C4-2B (cell line): Measurements from ENCODE around the gene TWSG1.

Experiments
- H3K27ac ChIP-seq: fragments of 450-650 bp; 2 replicates; pipeline ENCODE4 v1.5.1; 2017
- ZFX ChIP-seq: fragments of 450-650 bp; IDR thresholded peaks from 2 replicates; pipeline ENCODE4 v1.6.1; 2017
- TF ChIP-seq, protein P1 (sequence below): fragments of 450-650 bp; conservative IDR thresholded peaks from 2 replicates; pipeline ENCODE4 v1.5.1; 2017; ENCODE audit warnings: mild to moderate bottlenecking

Gene TWSG1

DNA sequence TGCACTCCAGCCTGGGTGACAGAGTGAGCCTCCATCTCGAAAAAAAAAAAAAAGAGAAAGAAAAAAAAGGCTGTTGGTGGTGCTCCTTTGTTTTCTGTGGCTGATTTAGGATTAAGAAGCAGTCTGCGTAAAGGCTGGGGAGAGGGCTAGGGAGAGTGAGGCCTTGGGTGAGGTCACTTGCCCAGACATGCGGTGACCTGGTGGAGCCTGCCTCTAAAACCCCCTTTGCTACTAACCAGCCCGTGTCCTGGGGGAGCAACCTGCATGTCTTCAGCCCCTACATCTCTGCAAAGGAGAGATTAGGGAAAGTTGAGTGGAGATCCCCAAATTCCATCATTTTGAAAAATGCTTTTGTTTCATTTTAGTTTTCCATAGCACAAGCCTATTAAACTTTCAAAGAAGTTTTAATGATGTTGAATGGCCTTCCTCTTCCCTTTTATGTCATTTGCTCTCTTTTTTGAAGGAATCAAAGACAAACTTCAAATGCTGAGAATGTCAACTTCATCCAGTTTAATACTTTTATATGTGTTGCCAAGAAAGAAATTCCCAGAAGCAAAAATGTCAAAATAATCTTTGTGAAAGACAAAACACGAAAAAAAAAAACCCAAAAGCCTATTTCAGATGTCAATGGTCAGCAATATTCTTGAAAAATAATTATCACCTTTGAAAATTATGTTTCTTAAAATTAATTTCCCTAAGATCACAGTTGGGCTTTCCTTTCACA is 101.8 kb downstream of the TWSG1 start:
- no peak overlapping the region for H3K27ac ChIP-seq
- no peak for TF ChIP-seq ZFX
- TF ChIP-seq, protein P1, sequence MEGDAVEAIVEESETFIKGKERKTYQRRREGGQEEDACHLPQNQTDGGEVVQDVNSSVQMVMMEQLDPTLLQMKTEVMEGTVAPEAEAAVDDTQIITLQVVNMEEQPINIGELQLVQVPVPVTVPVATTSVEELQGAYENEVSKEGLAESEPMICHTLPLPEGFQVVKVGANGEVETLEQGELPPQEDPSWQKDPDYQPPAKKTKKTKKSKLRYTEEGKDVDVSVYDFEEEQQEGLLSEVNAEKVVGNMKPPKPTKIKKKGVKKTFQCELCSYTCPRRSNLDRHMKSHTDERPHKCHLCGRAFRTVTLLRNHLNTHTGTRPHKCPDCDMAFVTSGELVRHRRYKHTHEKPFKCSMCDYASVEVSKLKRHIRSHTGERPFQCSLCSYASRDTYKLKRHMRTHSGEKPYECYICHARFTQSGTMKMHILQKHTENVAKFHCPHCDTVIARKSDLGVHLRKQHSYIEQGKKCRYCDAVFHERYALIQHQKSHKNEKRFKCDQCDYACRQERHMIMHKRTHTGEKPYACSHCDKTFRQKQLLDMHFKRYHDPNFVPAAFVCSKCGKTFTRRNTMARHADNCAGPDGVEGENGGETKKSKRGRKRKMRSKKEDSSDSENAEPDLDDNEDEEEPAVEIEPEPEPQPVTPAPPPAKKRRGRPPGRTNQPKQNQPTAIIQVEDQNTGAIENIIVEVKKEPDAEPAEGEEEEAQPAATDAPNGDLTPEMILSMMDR = no peak

DNA sequence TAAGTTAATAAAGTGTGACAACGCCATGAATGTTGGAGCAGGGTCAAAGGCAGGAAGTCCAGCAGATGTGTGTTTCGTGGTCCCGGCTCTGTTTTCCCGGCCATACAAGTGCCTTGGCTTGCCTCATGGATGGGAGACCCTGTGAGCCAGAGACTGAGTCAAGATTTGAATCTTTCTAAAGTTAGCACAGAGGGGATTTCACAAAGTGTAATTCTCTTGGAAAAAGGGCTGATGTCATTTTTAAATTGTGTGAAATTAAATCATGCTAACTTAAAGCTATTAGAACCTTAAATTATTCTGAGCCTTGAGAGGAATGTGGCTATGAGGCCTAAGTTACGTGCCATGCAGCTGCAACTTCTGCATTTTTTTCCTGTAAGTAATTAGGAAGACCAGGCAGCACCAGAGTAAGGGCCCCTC is 102.5 kb downstream of the TWSG1 start:
- H3K27ac ChIP-seq = no peak overlapping the region
- no peak for TF ChIP-seq ZFX
- TF ChIP-seq, protein P1 = no peak

DNA sequence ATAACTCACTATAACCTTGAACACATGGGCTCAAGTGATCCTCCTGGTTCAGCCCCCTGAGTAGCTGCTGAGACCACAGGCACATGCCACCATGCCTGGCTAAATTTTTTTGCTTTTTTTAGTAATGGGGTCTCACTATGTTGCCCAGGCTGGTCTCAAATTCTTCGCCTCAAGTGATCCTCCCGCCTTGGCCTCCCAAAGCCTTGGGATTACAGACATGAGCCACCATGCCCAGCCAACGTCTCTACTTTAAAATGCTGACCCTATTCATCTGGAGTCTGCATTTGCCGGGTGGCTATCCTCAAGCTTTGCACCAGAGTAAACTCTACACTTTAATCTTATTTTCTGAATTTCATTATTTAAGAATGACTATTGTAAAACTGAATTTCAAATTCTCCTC is 103.1 kb downstream of the TWSG1 start:
- TF ChIP-seq, protein P1 = no peak
- TF ChIP-seq ZFX = no peak
- H3K27ac ChIP-seq = no peak overlapping the region

DNA sequence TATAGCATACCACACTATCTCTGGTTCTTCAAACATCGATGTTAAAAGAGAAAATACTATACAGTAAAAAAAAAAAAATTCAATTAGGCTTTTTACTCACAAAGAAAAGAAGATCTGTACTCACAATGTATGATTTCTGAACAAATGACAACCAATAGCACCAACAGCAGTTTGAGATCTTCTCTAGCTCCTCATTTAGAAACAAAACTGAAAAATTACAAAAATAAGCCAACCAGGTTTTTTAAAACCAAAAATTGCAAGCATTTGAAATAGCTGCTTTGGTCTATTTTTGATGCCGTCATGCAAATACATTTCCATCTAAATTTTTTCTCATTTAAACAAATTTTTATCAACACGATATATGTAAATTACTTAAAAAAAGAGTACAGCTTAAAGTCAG is 106.5 kb downstream of the TWSG1 start:
- no peak for TF ChIP-seq ZFX
- H3K27ac ChIP-seq = no peak overlapping the region

DNA sequence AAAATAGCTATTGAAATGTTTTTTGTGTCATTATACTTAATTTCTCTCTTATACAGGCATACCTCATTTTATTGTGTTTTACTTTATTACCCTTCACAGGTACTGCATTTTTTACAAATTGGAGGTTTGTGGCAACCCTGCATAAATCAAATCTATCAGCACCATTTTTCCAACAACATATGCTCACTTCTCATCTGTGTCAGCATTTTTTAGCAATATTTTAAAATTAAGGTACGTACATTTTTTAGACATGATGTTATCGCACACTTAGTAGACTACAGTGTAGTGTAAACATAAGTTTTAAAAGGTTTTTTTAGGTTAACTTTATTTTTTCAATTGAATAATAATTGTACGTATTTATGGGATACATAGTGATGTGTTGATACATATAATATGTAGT is 110.0 kb downstream of the TWSG1 start:
- no peak for TF ChIP-seq ZFX
- TF ChIP-seq, protein P1 = no peak
- no peak overlapping the region for H3K27ac ChIP-seq

DNA sequence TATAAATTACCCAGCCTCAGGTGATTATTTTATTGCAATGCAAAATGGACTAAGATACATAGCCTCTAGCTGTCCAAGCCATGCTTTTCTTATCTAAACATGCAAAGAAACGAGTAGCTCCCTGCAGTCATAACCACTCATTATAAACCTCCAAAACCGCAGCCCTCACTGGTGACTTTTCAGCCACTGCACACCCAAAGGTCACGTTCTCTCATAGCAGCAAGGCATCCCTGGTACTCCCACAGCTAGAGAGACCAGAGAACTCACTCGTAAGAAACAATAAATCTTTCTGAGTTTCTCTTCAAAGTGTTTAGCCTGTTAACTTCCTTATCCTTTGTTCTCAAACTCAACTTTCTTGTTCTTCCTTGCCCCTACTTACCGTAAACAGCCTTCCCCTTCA is 112.3 kb downstream of the TWSG1 start:
- H3K27ac ChIP-seq = no peak overlapping the region
- TF ChIP-seq, protein P1 = no peak
- TF ChIP-seq ZFX = no peak

DNA sequence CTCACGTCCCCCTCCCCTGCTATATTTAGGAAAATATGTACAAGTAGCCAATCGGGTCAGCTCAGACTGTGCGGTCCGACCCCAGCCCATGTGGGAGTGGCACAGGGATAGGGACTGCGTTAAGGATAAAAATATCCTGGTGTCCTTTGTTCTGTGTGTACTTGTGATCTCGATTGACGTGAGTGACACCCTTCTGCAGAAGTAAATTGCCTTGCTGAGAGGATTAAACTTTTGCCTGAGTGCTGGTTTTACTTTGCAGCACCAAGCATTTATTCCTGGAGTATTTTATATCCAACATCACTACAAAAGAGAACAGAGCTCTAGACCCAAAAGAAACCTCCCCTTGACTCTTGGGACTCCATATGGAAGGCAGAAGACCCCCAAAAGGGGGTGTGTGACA is 112.8 kb downstream of the TWSG1 start:
- no peak overlapping the region for H3K27ac ChIP-seq
- TF ChIP-seq, protein P1 = no peak
- no peak for TF ChIP-seq ZFX
